Nephron progenitor cell (in vitro differentiated cells): ENCODE data around the gene LATS2.

ENCODE experiments used
- DNase-seq: peaks from one replicate; pipeline ENCODE4 v3.0.0; 2021
- H3K27ac Mint-ChIP-seq: 2 replicates; pipeline ENCODE4 v1.8.0; 2021; ENCODE audit warnings: mild to moderate bottlenecking, moderate library complexity, mixed read lengths
- H3K27me3 Mint-ChIP-seq: 2 replicates; pipeline ENCODE4 v1.8.0; 2021; ENCODE audit warnings: mild to moderate bottlenecking, low read depth, mixed read lengths; ENCODE audit not compliant: poor library complexity
- H3K36me3 Mint-ChIP-seq: 2 replicates; pipeline ENCODE4 v1.8.0; 2021; ENCODE audit warnings: low read depth, mixed read lengths
- H3K4me1 Mint-ChIP-seq: 2 replicates; pipeline ENCODE4 v1.8.0; 2021; ENCODE audit warnings: mixed read lengths
- H3K4me3 Mint-ChIP-seq: 2 replicates; pipeline ENCODE4 v1.8.0; 2021; ENCODE audit warnings: mild to moderate bottlenecking, moderate library complexity, mixed read lengths
- H3K9me3 Mint-ChIP-seq: 2 replicates; pipeline ENCODE4 v1.8.0; 2021; ENCODE audit warnings: mild to moderate bottlenecking, moderate library complexity, mixed read lengths
- CTCF ChIP-seq: fragments of 200-600 bp; sonication (generic); IDR thresholded peaks from 2 replicates; pipeline ENCODE4 v1.5.0; 2021; ENCODE audit warnings: antibody characterized with exemption

The LATS2 gene

GRCh38 chr13:21006141-21007005 lies 55.0 kb downstream of the LATS2 start:
- Mint-ChIP-seq H3K27me3 (no peaks in the 10 kb centered on the region), H3K27ac (peak overlapping the region; percentile 72), H3K9me3 (peaks cover 1% of the 10 kb centered on the region), H3K4me3 (no peak overlapping the region), H3K4me1 (peaks cover 46% of the 10 kb centered on the region), H3K36me3 (peaks cover 11% of the 10 kb centered on the region)
- no peak for TF ChIP-seq CTCF
- DNase-seq, result no peak

- Mint-ChIP-seq H3K9me3 (peaks cover 4% of the 10 kb centered on the region), H3K4me3 (no peak overlapping the region), H3K36me3 (peaks cover 7% of the 10 kb centered on the region), H3K27ac (peak overlapping the region; percentile 60), H3K4me1 (peaks cover 34% of the 10 kb centered on the region), H3K27me3 (no peaks in the 10 kb centered on the region)
- DNase-seq, result no peak
- TF ChIP-seq CTCF, result no peak
These were observed 56.2 kb downstream of the LATS2 start for GRCh38 chr13:21005193-21005592.

GRCh38 chr13:21001471-21001870 lies 59.9 kb downstream of the LATS2 start:
- no peak for TF ChIP-seq CTCF
- no peak for DNase-seq
- no peak overlapping the region for H3K4me3 Mint-ChIP-seq
- peaks cover 15% of the 10 kb centered on the region for H3K4me1 Mint-ChIP-seq
- H3K27me3 Mint-ChIP-seq, result no peaks in the 10 kb centered on the region
- H3K9me3 Mint-ChIP-seq, result peaks cover 4% of the 10 kb centered on the region
- no peak overlapping the region for H3K27ac Mint-ChIP-seq
- H3K36me3 Mint-ChIP-seq, result peaks cover 5% of the 10 kb centered on the region

GRCh38 chr13:21000647-21001046 lies 60.7 kb downstream of the LATS2 start:
- peaks cover 11% of the 10 kb centered on the region for H3K4me1 Mint-ChIP-seq
- no peak overlapping the region for H3K4me3 Mint-ChIP-seq
- no peak for TF ChIP-seq CTCF
- no peak overlapping the region for H3K27ac Mint-ChIP-seq
- H3K27me3 Mint-ChIP-seq, result no peaks in the 10 kb centered on the region
- no peak for DNase-seq
- peaks cover 4% of the 10 kb centered on the region for H3K9me3 Mint-ChIP-seq
- peaks cover 5% of the 10 kb centered on the region for H3K36me3 Mint-ChIP-seq

GRCh38 chr13:20998649-20999415 lies 62.6 kb downstream of the LATS2 start:
- Mint-ChIP-seq H3K27me3 (no peaks in the 10 kb centered on the region), H3K36me3 (peaks cover 10% of the 10 kb centered on the region), H3K27ac (no peak overlapping the region), H3K9me3 (peaks cover 4% of the 10 kb centered on the region), H3K4me3 (no peak overlapping the region), H3K4me1 (peaks cover 6% of the 10 kb centered on the region)
- DNase-seq, result no peak
- TF ChIP-seq CTCF, result no peak
